CD4-positive, alpha-beta T cell treated with Interleukin-10 for 1 hour (primary cell): Measurements from ENCODE around the gene PCYT1A.
A peak's percentile ranks its signal among the peaks of the same experiment; 100 is the strongest.
"Not testable (repeated sequence)": the region's sequence is repeated elsewhere in the genome, so short reads cannot be mapped to it uniquely, and the experiment has no call there.

Experiments
- DNase-seq: peaks from one replicate; pipeline ENCODE4 v3.0.0-alpha.2; 2020

Gene PCYT1A

DNA sequence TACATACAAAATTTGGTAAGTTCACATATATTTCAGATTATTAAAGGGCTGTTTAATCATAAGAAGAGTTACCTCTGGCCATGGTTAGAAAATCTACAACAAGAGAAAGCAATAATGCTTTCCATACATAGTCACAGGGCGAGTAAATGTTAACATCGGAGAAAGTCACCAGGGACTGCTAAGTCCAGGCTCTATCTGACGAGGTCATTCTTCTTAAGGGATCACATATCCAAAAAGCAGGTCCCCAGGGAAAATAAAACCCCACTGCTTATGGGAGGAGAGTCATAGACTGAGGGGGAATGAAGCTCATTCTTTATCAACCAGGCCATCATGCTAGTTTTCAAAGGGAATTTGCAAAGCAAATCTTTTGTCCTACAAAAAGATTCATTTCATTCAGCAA, 3.1 kb downstream of the PCYT1A start:
- no peak for DNase-seq

DNA sequence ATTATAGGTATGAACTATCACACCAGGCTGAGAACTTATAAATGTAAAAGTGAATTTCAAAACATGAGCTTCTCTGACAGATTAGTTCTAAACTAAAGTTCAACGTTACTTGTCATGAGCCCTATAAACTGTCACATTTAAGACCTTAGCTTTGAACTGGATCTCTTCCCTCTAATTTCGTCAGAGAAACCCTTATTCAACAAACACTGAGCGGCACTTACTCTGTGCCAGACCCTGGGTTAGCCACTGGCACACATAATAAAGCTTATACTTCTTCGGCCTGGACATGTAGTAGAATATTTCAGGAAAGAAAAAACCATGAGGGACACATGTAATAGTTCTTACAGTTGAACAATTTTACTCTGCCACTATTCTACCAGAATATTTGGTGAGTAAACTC, 5.6 kb downstream of the PCYT1A start:
- DNase-seq, result no peak

DNA sequence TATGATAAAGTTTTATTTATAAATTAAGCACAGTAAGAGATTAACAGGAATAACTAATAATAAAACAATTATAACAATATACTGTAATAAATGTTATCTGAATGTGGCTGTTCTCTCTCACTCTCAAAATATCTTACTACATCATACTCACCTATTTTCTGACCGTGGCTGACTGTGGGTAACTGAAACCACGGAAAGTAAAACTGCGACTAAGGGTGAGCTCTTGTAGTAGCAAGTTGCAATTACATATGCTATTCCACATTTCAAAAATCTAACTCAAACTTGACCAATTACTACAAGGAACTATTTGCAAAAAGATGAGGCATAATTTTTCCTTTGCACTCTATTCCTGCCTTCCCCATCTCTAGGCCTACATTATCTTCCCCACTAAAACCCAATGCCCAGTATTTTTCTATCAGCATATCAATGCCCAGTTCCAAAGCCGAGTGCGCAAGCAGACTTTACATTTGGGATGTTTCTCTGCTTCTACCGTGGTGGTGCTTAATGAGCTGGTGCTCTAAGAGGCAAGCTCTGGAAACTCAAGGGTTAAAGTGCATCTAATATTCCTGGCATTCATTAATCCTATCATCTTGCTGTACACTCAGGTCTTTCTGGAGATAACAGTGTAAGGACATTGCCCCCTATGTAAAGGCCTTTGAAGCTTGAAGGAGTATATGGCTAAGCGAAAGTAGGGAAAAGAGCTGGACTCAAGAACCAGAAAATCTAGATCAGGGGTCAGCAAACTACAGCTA, 6.7 kb downstream of the PCYT1A start:
- no peak for DNase-seq

DNA sequence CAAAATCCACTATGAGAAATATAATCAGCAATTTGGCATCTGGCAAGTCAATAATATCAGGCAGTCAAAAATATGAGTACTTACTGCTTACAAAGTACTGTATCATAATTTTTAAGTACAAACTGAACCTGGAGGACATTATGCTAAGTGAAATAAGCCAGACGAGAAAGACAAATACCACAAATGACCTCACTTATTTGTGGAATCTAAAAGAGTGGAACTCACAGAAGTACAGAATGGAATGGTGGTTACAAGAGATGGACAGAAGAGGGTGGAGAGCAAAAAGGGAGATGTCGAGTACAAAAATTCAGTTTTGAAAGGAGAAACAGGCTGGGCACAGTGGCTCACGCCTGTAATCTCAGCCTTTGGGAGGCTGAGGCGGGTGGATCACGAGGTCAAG, 12.4 kb downstream of the PCYT1A start:
- peak; percentile 13 for DNase-seq

DNA sequence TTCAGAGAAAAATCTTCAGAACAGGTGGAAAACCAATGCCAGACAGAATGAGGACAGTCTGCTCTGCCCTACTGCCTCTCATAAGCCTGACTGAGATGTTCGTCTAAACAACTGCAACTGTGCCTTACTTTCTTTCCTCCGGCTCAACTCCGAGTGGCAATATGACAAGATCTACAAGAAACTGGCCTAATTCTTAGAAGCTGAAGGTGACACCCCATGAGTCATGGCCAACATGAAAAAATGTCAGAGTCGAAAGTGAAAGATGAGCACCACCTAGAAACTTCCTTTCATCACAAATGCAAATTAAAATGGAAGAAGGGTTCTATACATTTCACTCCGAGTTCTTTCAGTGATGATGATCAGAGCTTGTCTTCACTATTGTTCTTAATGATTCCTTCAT, 12.9 kb downstream of the PCYT1A start:
- peak; percentile 83 for DNase-seq

DNA sequence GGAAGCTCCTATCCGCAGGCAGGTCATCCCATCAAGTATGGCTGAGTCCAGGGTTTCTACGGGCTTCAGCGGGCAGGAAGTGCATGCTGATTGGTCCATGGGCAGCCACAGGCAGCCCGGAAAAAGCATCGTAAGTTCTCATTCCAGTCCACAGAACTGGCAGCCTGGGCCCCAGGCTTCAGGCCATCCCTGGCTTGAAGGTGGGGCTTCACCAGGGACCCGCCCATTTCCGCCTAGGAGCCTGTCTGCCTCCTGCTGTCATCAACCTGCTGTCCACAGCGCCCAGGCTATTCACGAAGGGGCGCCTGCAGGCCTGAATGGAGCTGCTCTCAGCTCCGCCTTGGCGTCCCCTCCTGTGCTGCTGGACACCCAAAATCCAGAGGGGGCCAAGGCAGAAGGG, 13.9 kb downstream of the PCYT1A start:
- peak; percentile 25 for DNase-seq

DNA sequence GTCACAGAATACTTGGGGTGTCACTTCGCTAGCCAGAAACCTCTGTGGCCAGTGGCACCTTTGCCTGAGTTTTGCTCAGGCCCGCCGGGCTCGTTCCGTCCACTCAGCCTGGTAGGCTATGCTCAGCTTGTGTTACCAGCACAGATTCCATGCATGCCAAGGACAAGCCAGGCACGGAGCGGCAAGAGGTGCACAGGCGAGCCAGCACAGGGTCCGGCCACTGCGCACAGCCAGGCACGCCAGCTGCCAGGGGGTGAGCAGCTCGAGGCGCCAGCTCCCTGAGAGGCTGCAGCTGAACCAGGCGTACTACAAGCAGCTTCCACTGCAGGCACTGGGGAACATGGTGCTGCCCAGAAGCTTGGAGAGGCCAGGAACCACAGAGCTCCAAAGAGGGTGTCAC, 14.7 kb downstream of the PCYT1A start:
- no peak for DNase-seq

DNA sequence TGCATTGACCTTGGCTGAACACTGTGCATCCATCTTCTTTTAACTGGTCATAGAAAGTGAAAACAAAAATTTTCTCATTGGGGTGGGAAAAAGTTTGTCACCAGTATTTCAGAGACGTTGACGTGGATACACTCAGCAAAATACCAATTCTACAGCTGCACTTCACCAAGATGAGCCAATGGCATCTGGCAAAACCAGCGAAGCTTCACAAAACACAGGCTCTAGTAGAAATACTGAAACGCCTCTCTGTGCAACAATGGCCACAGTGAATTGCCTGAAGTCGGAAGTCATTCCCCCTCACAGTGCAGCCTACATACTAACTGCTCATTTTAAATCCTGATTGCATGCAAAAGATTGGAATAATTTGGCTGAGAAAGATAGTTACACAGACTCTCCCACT, 17.0 kb downstream of the PCYT1A start:
- DNase-seq, result no peak

DNA sequence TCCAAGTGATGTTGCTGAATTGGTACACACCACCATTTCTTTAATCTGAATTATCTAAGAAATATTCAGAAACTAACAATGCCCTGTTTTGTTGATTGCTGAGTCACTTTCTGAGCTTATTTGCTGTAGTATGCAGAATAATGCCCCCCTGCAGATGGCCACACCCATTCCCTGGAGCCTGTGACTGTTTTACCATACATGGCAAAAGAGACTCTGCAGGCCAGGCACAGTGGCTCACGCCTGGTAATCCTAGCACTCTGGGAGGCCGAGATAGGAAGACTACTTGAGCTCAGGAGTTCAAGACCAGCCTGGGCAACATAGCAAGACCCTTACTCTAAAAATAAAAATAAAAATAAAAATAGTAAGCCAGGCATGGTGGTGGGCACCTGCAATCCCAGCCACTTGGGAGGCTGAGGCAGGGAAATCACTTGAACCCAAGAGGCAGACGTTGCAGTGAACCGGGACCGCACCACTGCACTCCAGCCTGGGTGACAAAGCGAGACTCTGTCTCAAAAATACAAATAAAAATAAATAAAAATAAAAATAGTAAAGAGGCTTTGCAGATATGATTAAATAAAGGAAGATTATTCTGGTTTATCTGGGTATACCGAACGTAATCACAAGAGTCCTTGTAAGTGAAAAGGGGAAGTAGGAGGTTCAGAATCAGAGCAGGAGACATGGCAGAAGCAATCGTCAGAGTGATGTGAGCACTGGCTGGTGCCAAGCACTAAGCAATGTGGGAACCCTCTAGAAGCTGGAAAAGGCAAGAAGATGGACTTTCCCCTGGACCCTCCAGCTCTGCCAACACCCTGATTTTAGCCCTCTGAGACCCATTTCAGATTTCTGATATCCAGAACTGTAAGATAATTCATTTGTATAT, 19.0 kb downstream of the PCYT1A start:
- no peak for DNase-seq

DNA sequence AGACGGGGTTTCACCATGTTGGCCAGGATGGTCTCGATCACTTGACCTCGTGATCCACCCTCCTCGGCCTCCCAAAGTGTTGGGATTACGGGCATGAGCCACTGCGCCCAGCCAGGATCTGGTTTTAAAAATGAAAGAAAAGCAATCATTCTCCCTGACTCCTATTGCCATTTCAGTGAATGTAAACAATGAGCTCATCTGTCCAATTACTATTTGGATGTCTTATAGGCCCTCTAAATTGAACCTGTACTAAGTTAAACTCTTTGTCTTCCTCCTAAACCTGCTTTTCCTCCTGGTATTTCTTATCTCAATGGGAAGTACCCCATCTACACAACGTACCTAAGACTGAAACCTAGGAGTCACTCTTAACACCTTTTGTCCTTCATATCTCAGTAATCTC, 23.7 kb downstream of the PCYT1A start:
- no peak for DNase-seq

DNA sequence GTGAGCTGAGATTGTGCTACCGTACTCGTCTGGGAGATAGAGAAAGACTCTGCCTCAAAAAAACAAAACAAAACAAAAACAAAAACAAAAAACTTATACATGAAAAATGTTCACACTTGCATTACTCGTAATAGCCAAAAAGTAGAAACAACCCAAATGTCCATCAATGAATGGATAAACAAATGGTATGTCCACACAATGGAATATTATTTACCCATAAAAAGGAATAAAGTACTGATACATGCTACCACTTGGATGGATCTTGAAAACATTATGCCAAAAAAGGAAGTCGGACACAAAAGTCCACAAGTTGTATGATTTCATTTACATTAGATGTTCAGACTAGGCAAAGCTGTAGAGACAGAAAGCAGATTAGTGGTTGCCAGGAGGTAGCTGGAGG, 26.7 kb downstream of the PCYT1A start:
- DNase-seq, result no peak

DNA sequence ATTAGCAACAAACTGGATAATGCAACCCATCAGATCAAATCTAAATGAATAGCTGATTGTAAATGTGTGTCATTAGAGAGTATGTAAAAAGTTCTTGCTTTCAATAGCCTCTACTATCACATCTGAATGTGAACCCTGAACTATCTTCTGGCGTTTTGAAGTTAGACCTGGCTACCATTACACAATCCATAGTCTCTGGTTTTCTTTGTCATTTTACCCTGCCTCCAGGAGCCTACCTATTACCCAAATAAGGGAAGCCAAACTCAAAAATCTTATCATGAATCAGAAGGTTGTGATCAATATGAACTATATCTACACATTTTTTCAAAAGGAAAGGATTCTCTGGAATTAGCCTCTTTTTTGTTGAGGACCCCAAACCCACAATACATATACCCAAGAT, 31.8 kb downstream of the PCYT1A start:
- DNase-seq, result no peak

DNA sequence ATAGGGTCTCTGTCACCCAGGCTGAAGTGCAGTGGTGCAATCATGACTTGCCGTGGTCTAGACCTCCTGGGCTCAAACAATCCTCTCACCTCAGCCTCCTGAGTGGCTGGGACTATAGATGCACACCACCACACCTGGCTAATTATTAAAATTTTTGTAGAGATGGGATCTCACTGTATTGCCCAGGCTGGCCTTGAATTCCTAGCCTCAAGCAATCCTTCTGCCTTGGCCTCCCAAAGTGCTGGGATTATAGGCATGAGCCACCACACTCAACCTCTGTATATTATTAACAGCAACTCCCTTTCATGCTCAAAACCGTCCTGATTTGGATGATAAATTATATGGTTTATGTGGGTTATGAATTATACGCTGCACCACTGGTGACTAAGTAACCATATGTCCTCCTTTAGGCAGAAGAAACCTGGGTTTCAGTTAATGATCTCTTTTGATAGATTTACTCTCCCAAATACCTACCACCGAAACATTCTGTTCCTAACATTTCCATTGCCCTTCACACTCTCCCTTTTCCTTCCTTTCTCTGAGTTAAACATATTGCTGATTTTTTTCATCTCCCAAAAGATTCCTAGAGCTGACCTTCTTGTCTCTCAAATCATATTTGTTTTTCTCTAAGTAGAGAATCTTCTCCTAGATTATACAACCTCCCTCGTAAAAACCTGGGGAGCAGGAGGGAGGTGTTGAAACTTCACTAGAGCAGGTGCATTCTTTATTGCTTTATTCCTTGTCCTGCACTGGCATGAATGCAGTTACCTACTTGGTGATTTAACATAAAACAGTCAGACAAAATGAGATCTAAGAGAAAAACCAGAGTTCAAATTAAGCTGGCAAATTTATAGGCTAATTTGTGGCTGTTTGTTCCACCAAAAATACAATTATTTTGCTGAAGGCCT, 32.9 kb downstream of the PCYT1A start:
- DNase-seq, result no peak

DNA sequence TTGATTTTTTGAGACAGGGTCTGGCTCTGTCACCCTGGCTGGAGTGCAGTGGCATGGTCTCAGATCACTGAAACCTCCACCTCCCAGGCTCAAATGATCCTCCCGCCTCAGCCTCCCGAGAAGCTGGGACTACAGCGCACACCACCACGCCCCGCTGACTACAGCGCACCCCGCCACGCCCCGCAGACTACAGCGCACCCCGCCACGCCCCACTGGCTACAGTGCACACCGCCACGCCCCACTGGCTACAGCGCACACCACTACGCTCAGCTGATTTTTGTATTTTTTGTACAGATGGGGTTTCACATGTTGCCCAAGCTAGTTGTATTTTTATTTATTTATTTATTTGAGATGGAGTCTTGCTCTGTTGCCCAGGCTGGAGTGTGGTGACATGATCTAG, 35.6 kb downstream of the PCYT1A start:
- no peak for DNase-seq

DNA sequence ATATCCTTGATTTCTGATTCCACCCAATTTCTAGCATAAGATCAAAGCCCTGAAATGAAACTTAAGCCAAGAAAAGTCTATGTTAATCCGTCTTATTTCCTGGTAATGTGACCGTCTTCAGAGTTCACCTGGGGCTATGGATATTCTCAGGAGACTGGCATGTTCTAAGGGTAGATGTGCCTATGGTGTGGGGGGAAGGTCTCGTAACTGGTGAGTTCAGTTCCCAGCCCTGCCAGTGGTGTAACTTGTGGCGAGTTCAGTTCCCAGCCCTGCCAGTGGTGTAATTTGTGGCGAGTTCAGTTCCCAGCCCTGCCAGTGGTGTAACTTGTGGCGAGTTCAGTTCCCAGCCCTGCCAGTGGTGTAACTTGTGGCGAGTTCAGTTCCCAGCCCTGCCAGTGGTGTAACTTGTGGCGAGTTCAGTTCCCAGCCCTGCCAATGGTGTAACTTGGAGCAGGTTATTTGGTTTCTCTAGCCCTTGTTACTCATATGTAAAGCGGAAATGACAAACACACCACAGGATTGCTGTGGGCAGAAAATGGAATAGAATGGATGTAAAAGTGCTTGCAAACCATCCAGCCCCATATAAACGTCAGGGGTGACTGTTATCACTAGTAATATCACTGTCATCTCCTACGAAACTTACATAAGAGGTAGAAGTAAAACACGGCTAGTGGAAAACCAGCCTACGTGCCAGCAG, 40.8 kb downstream of the PCYT1A start:
- DNase-seq, result peak; percentile 26

DNA sequence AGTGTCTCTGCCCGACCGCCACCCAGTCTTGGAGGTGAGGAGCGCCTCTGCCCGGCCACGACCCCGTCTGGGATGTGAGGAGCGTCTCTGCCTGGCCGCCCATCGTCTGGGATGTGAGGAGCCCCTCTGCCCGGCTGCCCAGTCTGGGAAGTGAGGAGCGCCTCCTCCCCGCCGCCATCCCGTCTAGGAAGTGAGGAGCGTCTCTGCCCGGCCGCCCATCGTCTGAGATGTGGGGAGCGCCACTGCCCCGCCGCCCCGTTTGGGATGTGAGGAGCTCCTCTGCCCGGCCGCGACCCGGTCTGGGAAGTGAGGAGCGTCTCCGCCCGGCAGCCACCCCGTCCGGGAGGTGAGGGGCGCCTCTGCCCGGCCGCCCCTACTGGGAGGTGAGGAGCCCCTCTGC, 43.4 kb downstream of the PCYT1A start:
- DNase-seq, result not testable (repeated sequence)

DNA sequence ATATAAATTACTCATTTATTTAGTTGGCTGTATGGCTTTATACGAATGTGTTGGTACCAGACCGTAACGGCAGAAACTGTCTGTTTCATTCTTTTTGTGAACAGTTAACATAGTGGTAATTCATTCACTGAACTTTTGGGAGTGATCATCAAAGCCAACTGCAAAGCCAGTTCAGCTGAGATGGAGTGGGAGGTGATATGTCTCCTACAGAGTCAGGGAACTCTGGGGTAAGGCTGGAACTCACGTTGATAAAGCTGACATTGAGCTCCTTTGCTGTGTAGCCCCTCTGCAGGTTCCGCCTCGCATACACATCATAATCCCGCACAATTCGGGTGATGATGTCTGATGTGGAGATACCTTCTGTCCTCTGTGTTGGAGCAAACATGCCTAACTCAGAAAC, 45.8 kb downstream of the PCYT1A start:
- DNase-seq, result no peak

DNA sequence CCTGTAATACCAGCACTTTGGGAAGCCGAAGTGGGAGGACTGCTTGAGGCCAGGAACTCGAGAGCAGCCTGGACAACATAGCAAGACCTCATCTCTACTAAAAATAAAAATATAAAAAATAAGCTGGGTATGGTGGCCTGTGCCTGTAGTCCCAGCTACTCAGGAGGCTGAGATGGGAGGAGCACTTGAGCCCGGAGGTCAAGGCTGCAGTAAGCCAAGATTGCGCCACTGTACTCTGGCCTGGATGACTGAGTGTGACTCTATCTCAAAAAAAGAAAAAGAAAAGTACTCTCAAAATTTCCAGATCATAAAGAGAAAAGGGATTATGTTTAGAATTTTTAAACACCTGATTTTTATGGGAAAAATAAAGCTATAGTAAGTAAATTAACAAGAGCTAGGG, 47.1 kb downstream of the PCYT1A start:
- no peak for DNase-seq

DNA sequence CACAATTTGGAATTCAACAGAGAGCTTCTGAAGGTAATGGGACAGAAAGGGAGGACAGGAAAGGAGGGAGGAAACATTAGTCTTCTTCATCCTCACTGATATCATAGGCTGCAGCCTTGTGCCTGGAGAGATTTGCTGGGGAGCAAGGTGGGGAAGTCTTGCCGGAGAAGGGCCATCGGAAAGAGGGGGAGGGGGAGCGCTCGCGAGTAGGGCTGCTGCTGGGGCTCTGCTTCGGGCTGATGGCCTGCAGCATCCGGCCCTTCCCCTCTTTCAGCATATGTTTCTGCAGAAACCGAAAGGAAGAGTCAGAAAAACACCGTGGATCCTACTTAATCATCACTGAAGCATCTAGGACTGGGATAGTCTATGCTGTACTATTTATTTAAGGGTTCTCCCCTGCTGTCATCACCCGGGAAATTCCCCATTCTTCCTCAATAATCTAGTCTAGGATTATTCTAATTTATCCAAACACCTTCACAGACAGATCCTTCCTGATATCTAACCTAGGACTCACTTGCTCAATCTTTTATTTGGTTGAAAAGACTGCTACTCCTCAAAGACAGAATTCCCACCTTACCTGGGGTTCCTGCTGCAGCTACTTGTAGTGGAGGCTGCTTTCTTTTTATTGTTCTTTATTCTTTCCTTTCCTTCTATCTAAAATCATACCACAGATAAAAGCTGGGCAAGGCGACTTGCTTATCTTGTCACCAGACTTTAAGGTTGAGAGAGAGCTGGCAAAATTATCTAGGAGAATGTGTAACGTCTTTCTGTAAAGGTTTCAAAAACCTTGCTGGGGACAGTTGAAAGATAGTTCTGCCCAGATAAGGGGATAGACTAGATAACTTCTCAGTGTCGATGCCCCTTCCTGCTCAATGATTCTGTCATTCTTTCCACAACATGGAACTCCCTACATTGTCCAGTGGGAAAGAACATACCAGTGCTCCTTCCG, 48.6 kb downstream of the PCYT1A start:
- DNase-seq, result no peak

DNA sequence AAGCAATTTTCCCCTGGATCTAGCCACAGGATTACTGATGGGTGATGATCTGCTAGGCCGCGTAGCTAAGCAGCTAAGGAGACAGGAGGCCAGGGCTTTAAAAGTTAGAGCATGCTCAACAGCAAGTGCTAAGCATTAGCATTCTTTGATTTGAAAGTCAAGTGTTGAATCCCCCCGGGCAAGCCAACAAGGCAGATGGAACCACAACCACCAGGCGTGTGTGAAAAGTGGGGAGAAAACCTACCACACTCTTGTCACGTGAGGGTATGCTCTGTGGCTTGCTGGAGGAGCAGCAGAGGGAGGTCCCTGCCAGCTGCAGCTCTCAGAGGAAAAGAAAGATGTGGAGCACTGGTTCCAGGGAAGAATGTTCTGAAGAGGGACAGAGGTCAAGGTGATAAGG, 50.3 kb downstream of the PCYT1A start:
- no peak for DNase-seq

DNA sequence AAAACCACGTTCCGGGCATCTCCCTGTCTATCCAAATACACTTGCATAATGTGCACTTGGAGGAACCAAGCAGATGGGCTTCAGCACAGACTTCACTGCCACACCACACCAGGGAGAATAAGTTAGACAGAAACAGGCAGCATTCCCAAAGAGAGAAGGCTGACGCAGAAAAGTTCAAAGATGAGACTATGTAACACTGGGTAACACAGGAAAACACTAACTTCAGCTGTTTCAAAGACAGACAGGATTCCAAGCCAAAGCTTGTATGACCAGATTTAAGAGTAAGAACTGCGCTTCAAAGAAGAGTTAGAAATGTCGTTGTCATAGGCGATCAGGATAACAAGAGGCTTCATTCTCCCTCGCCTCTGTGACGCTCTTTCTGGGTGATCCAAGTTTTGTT, 51.3 kb downstream of the PCYT1A start:
- DNase-seq, result no peak
